GM10266 (cell line): ENCODE data around the gene ARR3.
"Not testable (repeated sequence)": the region's sequence is repeated elsewhere in the genome, so short reads cannot be mapped to it uniquely, and the experiment has no call there.

Experiments used
- DNase-seq: peaks from one replicate; pipeline ENCODE4 v3.0.0; 2012; ENCODE audit errors: extremely low spot score
- TF ChIP-seq, protein P1 (sequence below): IDR thresholded peaks from 2 replicates; pipeline ENCODE4 v1.5.1; 2012; ENCODE audit warnings: mild to moderate bottlenecking, low read depth; ENCODE audit not compliant: control insufficient read depth, insufficient read depth; ENCODE audit errors: missing control alignments

The ARR3 gene

DNA sequence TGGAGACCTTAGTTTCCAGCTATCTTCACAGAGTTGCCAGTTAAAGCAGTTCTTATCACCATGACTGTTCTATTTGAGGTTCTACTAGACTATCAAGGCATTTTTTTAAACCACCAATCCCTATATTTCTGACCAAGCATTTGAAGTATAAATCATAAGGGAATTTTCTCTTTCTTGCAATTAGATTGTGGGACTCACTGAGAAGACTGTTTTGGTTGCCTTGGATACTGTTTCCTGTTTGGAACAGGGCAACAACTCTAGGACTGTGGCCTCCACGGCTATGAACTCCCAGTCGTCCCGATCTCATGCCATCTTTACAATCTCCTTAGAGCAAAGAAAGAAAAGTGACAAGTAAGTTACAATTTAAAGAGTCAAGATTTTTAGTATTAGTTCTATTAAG, 33.6 kb downstream of the ARR3 start:
- TF ChIP-seq, protein P1, sequence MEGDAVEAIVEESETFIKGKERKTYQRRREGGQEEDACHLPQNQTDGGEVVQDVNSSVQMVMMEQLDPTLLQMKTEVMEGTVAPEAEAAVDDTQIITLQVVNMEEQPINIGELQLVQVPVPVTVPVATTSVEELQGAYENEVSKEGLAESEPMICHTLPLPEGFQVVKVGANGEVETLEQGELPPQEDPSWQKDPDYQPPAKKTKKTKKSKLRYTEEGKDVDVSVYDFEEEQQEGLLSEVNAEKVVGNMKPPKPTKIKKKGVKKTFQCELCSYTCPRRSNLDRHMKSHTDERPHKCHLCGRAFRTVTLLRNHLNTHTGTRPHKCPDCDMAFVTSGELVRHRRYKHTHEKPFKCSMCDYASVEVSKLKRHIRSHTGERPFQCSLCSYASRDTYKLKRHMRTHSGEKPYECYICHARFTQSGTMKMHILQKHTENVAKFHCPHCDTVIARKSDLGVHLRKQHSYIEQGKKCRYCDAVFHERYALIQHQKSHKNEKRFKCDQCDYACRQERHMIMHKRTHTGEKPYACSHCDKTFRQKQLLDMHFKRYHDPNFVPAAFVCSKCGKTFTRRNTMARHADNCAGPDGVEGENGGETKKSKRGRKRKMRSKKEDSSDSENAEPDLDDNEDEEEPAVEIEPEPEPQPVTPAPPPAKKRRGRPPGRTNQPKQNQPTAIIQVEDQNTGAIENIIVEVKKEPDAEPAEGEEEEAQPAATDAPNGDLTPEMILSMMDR, result no peak

DNA sequence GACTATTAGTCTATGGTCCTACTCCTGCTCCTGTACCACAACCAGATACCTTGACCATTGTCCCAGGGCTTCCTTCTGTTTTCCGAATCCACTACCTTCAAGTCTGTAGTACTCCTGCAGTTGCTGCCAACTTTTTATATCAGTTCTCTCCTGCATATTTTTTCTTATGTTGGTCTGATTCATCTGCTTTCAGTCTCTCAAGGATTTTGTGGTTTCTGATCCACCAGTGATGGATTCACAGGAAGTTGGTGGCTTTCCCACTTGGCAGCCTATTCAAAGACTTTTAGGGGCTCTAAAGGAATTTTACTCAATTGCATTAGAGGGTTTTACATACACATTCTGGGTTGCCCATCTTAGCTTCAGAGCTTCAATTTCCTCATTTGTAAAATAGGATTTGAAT, 45.4 kb downstream of the ARR3 start:
- TF ChIP-seq, protein P1, result no peak
- no peak for DNase-seq

More for the DNA sequence above, 33.6 kb downstream of the ARR3 start:
- DNase-seq, result no peak

DNA sequence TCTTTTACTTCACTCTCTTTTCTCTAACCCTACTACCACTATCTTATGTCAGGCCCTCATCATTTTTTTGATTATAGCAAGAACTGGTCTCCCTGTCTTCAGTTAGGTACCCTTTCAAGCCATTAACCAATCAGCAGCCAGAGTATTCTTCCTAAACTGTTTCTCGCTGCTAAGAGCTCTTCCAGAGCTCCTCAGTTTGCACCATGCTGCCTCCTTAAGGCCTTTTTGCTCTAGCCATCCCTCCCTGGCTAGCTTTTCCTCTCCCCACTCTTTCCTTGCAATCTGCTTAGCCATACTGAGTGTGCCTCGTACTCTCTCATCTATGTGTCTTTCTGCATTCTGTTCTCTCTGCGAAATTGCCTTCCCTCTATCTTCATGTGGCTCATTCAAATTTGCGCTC, 54.6 kb downstream of the ARR3 start:
- TF ChIP-seq, protein P1, result no peak

GRCh38 chrX:70323628-70324027, 55.5 kb downstream of the ARR3 start:
- DNase-seq, result not testable (repeated sequence)

More for the DNA sequence above, 54.6 kb downstream of the ARR3 start:
- DNase-seq, result no peak

GRCh38 chrX:70324326-70324725, 56.2 kb downstream of the ARR3 start:
- no peak for DNase-seq
- TF ChIP-seq, protein P1, result no peak

DNA sequence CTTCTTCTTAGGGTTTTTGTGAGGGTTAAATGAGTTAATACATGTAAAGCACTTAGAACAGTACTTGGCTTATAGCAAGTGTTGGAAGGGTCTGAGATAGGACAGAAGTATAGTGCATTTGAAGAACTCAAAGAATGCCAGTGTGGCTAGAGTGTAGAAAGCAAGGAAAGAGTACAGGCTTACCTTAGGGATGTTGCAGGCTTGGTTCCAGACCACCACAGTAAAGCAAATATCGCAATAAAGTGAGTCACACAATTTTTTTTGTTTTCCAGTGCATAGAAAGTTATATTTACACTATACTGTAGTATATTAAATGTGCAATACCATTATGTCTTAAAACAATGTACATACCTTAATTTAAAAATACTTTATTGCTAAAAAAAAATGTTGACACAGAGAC, 63.0 kb downstream of the ARR3 start:
- TF ChIP-seq, protein P1, result no peak
- no peak for DNase-seq
